HG02885 (cell line): ENCODE data around the gene POLN.

Source experiments
- ATAC-seq: cut with Tn5 transposase; IDR thresholded peaks from one replicate; pipeline ENCODE4 v1.9.1; 2021; ENCODE audit warnings: mild to moderate bottlenecking; ENCODE audit not compliant: unreplicated experiment, poor library complexity

POLN gene

DNA sequence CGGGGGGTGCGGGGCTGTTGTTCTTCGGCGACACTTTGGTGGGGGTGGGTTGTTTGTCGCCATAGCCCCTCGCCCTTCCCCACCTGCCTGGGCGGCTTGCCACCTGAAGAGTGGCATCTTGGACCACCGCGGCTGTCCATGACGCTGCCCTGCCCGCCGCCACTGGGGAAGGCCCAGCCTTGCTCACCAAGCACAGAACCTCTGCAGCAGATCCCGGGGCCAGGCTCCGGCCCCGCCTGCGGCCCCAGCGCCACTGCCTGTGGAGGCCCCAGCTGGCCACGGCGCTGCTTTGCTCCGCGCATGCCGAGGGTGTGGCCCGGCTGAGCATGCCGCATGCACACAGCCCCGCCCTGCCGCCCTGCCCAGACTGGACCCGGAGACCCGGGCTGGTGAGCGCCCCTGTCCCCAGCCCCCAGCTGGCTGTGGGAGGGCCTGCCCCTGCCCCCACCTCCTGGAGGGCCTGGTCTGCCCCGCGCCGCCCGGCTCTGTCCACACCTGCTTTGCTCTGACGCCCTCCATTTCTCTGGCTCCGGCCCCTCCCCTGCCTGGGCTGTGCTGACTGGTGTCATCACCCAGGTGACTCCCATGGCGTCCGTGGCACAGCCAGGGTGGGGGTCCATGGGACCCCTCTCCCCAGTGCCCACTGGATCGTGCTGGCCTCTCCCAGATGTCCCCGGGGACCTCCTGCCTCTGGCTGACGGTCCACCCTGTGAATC, 177.5 kb downstream of the POLN start:
- no peak for ATAC-seq

GRCh38 chr4:2063557-2064275, 178.2 kb downstream of the POLN start:
- ATAC-seq = no peak

DNA sequence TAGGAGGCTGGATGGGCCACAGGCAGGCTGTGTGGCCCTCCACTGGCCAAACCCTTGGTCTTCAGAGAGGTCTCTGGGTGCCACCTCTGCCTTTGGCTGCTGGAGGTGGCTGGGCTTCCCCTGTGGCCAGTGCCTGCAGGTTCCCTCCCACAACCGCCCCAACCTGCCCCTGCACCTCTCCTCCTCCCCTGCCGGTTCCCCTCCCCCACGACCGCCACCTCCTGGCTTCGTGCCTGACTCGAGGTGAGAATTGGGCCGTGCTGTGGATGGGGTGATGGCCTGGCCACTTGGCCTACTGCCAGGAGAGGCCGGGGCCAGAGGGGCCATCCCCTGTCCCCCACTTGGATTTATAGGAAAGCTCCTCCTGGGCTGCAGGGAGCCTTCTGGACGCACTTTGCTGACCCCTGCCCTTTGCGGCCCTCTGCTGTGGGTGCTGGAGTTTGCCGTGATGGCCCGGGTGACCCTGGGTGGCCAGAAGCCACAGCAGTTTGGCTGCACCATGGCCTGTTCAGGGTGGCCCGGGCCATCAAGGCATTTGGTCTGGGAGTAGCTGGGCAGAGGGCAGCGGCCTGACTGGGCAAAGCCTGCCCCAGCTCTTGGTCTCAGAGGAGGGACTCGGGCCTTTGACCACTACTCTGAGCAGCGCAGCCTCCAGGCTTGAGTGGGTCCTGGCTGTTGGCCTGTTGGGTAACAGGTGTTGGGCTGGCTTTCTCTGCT, 179.0 kb downstream of the POLN start:
- ATAC-seq = no peak

DNA sequence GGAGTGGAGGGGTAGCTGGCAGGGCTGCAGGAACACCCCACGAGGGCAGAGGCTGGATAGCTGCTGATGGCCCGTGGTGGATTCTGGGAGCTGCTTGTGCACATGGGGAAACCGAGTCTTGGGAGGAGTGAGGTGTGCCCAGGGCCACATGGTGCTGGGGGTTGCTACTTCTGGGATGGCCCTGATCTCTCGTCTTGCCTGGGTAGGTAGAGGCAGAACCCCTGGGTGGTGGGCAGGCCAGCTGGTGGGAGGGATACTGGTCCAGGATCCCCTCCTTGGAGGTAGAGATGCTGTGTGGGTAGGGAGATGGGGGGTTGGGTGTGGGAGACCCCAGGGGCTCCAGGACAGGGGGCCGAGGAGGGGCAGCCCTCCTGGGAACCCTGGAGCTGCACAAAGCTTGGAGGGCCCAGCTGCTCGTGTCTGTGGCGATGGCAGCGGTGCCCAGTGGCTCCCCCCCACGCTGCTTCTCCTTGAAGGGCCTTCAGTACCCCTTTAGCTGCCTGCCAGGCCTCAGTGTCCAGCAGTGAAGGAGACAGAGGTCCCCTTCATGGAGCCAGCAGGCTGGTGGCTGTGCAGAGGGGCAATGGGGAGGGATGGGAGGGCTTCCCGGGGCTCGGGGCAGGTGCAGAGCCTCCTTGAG, 179.6 kb downstream of the POLN start:
- ATAC-seq = no peak

GRCh38 chr4:2061186-2062131, 180.5 kb downstream of the POLN start:
- no peak for ATAC-seq

DNA sequence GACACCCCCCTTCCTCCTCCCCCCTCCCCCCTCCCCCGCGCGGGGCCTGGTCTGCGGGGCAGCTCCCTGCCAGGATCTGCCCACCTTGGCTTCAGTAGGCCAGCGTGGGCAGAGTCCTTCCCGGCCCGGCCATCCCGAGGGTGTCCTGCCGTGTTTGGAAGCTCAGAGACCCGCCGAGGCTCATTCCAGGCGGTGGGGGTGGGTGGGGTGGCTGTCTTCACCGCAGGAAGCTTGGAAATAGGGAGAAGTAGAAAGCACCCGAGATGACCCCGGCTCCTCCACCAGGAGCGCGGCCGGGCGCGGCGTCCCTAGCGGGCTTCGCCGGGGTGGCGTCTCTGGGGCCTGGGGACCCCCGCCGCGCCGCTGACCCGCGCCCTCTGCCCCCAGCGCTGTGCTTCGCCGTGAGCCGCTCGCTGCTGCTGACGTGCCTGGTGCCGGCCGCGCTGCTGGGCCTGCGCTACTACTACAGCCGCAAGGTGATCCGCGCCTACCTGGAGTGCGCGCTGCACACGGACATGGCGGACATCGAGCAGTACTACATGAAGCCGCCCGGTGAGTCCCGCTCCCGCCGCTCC, 181.2 kb downstream of the POLN start:
- ATAC-seq = no peak

- no peak for ATAC-seq
These were observed 182.0 kb downstream of the POLN start for GRCh38 chr4:2059726-2060602.

GRCh38 chr4:2059046-2059725, 182.7 kb downstream of the POLN start, which contains the start of gene NAT8L:
NAT8L (plus strand) TSS chr4:2059327; CDS start chr4:2059512, 185 bp downstream.
- ATAC-seq = no peak

DNA sequence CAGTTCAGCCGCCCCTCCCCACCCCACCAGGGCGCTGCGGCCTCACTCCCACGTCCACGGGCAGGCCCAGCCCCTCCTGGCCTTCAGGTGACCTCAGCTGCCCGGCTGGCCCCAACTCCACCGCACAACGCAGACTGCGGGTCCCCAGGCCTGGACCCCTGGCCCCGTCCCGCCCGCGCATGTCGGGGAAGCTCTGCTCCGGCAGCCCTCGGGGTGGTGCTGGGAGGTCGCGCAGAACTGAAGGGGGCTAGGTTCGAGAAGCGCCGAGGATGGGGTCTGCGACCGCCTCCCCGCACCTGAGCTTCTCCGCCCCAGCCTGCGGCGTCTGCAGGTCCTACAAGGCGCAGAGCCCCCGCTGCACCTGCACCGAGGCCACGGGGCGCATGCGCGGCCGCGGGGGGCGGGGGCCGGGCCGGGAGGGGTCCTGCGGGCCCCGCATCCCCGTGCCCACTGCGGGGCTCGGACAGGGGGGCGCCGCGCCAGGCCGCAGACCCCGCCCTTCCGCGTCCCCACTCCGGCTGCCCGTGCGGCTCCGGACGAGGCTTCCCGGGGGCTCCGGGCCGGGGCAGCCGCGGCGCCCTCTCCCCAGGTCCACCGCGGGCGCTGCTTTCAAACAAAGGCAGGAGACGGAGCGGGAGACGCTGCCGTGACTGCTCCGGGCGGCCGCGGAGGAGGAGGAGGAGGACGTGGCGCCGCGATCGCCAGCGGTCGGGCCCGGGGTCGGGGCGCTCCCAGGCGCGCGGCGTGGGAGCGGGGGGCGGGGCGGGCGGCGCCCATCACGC, 183.5 kb downstream of the POLN start:
- ATAC-seq = no peak

DNA sequence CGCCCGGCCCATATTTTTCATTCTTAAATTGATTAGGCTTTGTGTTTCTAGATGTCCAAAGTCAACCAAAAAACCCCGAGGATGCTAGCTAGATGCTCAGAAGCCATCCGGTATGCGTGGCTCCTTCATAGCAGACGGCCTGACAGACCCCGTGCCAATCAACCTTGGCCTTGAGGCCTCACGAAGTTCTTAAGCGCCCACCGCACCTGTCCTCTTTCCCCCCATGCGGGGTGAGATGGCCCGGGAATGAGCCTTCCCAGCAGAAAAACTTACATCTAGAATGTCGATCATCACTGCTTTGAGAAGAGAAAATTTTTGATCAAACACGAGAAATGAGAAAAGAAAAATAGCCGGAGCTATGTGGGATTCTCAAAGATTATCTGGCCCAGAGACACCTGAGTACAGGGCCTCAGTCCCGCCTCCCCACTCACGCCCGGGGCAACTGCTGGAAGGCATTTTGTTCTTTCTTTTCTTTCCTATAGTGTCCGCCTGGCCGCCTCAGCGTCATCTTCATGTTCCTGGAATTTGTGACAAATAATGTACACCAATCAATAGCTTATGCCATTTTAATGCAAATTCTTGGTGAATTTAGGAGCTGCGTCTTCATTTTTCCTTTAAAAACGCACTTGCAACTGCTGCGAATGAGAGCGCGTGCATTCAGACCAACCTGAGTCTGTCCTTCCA, 184.4 kb downstream of the POLN start:
- no peak for ATAC-seq

DNA sequence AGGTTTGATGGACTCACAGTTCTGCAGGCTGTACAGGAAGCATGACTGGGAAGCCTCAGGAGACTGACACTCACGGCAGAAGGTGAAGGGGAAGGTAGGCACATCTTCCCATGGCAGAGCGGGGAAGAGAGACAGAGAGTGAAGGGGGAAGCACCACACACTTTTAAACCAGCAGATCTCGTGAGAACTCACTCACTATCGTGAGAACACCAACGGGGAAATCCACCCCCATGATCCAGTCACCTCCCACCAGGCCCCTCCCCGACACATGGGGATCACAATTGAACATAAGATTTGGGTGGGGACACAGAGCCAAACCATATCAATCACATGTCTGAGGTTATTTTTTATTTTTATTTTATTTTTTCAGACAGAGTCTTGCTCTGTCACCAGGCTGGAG, 187.7 kb downstream of the POLN start:
- no peak for ATAC-seq

GRCh38 chr4:2051086-2051485, 190.8 kb downstream of the POLN start:
- ATAC-seq = no peak

DNA sequence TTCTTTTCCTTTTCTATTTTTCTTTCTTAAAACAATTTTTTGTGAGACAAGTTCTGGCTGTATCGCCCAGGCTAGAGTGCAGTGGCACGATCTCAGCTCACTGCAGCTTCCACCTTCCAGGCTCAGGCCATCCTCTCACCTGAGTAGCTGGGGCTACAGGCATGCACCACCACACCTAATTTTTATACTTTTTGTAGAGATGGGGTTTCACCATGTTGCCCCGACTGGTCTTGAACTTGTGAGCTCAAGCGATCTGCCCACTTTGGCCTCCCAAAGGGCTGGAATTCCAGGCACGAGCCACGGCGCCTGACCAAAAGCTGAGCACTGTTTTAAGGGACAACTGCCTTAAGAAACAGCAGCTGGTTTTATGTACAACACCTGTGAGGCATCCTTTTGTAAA, 192.1 kb downstream of the POLN start:
- ATAC-seq = no peak

DNA sequence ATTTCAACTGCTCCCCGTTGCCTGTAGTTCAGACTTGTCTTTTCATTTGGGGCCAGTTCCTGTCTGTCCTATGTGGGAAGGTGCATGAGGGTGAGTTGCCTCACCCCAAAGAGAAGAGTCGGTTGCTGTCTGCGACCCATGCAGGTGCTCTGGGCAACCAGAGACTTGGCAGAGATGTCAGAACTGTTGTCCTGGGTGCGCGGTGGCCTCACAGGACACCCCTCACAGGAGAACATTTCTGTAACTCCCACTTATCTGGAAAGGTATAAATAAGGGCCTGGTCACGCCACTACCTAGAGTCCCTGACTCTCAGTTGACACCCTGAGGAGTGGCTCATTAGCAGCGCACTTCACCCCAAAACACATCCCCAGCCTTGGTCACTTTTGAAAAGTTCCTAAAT, 192.5 kb downstream of the POLN start:
- no peak for ATAC-seq

DNA sequence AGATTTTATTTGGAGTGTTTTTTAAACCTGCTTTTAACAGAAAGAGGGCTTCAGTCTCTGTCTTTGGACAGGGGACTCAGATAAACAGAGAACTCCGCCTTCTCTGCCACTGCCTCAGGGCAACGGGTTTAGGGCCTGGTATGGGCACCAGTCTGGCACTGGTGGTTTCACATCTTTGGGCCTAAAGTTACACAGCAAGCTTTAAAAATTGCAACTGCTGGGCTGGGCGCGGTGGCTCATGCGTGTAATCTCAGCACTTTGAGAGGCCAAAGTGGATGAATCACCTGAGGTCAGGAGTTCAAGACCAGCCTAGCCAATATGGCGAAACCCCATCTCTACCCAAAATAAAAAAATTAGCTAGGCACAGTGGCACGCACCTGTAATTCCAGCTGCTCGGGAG, 193.1 kb downstream of the POLN start:
- no peak for ATAC-seq

- ATAC-seq = no peak
These were observed 193.9 kb downstream of the POLN start for GRCh38 chr4:2047781-2048581.
